Panc1 (cell line): Measurements from ENCODE around the gene ESRRG.

Experiments used
- POLR2AphosphoS5 ChIP-seq: IDR thresholded peaks from 2 replicates; pipeline ENCODE4 v1.6.1; 2012; ENCODE audit warnings: mild to moderate bottlenecking, low read depth, low read length, moderate library complexity
- TCF7L2 ChIP-seq: IDR thresholded peaks from 2 replicates; pipeline ENCODE4 v1.6.1; 2011; ENCODE audit warnings: mild to moderate bottlenecking, low read depth, low read length, inconsistent platforms
- TF ChIP-seq, protein P1 (sequence below): fragments of 450-650 bp; IDR thresholded peaks from 2 replicates; pipeline ENCODE4 v1.5.1; 2017; ENCODE audit warnings: mild to moderate bottlenecking
- TF ChIP-seq, protein P2 (sequence below), 2 experiments: IDR thresholded peaks; 2 replicates each; pipeline ENCODE4 v1.6.1; 2011 to 2012; ENCODE audit warnings: low read depth in 2 of 2, control low read depth in 1 of 2, low read length in 1 of 2, mild to moderate bottlenecking in 1 of 2, moderate library complexity in 1 of 2; ENCODE audit not compliant: insufficient read depth in 1 of 2

DNA sequence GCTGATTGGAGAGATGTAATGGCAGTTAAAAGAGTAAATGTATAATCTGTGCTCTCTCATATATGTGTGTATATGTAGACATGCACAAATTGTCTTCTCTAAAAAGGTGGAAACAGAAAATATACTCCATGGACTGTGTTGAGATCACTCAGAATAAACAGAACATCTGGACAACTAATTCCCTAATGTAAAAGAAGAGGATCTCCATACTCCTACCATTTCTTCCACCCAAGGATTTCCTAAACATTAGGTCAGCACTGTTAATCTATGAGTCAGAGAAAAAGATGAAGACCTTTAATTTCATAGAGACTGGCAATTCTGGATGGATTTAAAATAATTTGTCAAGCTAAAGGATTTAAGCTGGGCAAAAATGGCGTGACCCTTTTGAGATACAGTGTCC lies 80.1 kb downstream of the ESRRG start:
- TF ChIP-seq TCF7L2 (no peak), POLR2AphosphoS5 (no peak)
- TF ChIP-seq, protein P1, sequence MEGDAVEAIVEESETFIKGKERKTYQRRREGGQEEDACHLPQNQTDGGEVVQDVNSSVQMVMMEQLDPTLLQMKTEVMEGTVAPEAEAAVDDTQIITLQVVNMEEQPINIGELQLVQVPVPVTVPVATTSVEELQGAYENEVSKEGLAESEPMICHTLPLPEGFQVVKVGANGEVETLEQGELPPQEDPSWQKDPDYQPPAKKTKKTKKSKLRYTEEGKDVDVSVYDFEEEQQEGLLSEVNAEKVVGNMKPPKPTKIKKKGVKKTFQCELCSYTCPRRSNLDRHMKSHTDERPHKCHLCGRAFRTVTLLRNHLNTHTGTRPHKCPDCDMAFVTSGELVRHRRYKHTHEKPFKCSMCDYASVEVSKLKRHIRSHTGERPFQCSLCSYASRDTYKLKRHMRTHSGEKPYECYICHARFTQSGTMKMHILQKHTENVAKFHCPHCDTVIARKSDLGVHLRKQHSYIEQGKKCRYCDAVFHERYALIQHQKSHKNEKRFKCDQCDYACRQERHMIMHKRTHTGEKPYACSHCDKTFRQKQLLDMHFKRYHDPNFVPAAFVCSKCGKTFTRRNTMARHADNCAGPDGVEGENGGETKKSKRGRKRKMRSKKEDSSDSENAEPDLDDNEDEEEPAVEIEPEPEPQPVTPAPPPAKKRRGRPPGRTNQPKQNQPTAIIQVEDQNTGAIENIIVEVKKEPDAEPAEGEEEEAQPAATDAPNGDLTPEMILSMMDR, result no peak
- TF ChIP-seq, protein P2, sequence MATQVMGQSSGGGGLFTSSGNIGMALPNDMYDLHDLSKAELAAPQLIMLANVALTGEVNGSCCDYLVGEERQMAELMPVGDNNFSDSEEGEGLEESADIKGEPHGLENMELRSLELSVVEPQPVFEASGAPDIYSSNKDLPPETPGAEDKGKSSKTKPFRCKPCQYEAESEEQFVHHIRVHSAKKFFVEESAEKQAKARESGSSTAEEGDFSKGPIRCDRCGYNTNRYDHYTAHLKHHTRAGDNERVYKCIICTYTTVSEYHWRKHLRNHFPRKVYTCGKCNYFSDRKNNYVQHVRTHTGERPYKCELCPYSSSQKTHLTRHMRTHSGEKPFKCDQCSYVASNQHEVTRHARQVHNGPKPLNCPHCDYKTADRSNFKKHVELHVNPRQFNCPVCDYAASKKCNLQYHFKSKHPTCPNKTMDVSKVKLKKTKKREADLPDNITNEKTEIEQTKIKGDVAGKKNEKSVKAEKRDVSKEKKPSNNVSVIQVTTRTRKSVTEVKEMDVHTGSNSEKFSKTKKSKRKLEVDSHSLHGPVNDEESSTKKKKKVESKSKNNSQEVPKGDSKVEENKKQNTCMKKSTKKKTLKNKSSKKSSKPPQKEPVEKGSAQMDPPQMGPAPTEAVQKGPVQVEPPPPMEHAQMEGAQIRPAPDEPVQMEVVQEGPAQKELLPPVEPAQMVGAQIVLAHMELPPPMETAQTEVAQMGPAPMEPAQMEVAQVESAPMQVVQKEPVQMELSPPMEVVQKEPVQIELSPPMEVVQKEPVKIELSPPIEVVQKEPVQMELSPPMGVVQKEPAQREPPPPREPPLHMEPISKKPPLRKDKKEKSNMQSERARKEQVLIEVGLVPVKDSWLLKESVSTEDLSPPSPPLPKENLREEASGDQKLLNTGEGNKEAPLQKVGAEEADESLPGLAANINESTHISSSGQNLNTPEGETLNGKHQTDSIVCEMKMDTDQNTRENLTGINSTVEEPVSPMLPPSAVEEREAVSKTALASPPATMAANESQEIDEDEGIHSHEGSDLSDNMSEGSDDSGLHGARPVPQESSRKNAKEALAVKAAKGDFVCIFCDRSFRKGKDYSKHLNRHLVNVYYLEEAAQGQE (IDR thresholded peaks at IDR 0.05; ENCODE audit: insufficient read depth in 1 of 2, low read depth in 2 of 2, low read length in 1 of 2), result no peak
